Fibroblast of lung (primary cell): Measurements from ENCODE around the gene RALA. TPM values are rescaled to one million over a fixed set of nuclear protein-coding genes. Genes with fewer than 3 reads are reported as not detected.
A peak's percentile ranks its signal among the peaks of the same experiment; 100 is the strongest.

ENCODE experiments used
- DNase-seq, 2 donors: peaks; one replicate each; pipeline versions ENCODE4 v3.0.0 to v3.0.0-alpha.2; 2010; ENCODE audit warnings: low read depth in 2 of 2
- H2AFZ ChIP-seq: 2 replicates; pipeline ENCODE4 v1.5.1; 2012; ENCODE audit warnings: low read length, control low read depth, inconsistent platforms
- H3K27ac ChIP-seq: 2 replicates; pipeline ENCODE4 v1.5.1; 2011; ENCODE audit warnings: low read length, control low read depth; ENCODE audit not compliant: insufficient read depth
- H3K27me3 ChIP-seq: 2 replicates; pipeline ENCODE4 v1.5.1; 2011; ENCODE audit warnings: mild to moderate bottlenecking, low read length; ENCODE audit not compliant: control insufficient read depth, insufficient read depth
- H3K36me3 ChIP-seq: 2 replicates; pipeline ENCODE4 v1.5.1; 2011; ENCODE audit warnings: low read length; ENCODE audit not compliant: control insufficient read depth, insufficient read depth
- H3K4me1 ChIP-seq: 2 replicates; pipeline ENCODE4 v1.5.1; 2011; ENCODE audit warnings: low read length; ENCODE audit not compliant: control insufficient read depth, insufficient read depth; ENCODE audit errors: extremely low read depth
- H3K4me2 ChIP-seq: 2 replicates; pipeline ENCODE4 v1.5.1; 2011; ENCODE audit warnings: low read length, control low read depth; ENCODE audit not compliant: insufficient read depth; ENCODE audit errors: extremely low read depth
- H3K4me3 ChIP-seq, 4 experiments: fragments of 200-600 bp in 1 of 4; sonication (generic) in 1 of 4; replicated peaks in 1 of 4; 2 replicates each; pipeline ENCODE4 v1.5.1; 2011 to 2016; ENCODE audit warnings: low read length in 4 of 4, low read depth in 3 of 4, mild to moderate bottlenecking in 3 of 4, control low read depth in 2 of 4, inconsistent platforms in 1 of 4, mixed read lengths in 1 of 4; ENCODE audit not compliant: insufficient read depth in 1 of 4; ENCODE audit errors: control extremely low read depth in 1 of 4
- H3K79me2 ChIP-seq: 2 replicates; pipeline ENCODE4 v1.5.1; 2012; ENCODE audit warnings: mild to moderate bottlenecking, low read length, inconsistent platforms; ENCODE audit not compliant: control insufficient read depth, insufficient read depth
- H3K9ac ChIP-seq: 2 replicates; pipeline ENCODE4 v1.5.1; 2011; ENCODE audit warnings: mild to moderate bottlenecking, low read length, control low read depth; ENCODE audit not compliant: insufficient read depth
- H3K9me3 ChIP-seq: 2 replicates; pipeline ENCODE4 v1.5.1; 2012; ENCODE audit warnings: low read depth, low read length; ENCODE audit not compliant: control insufficient read depth, insufficient read depth
- H4K20me1 ChIP-seq: 2 replicates; pipeline ENCODE4 v1.5.1; 2011; ENCODE audit warnings: low read length; ENCODE audit not compliant: control insufficient read depth, insufficient read depth; ENCODE audit errors: extremely low read depth
- EZH2 ChIP-seq: IDR thresholded peaks from 2 replicates; pipeline ENCODE4 v1.5.1; 2012; ENCODE audit warnings: low read length, control low read depth, mild to moderate bottlenecking; ENCODE audit errors: missing control alignments
- polyA plus RNA-seq, 2 donors: library from polyadenylated mRNA; depleted of rRNA in 1 of 2; stranded (reverse) in 1 of 2; unstranded in 1 of 2; fragments of >200 nt; gene quantifications; 2 replicates each; pipeline ENCODE4 v1.2.1, GENCODE V29; 2011 to 2012; ENCODE audit warnings: missing spikeins in 1 of 2
- total RNA-seq: library from RNA; depleted of rRNA; stranded (reverse); fragments of >200 nt; gene quantifications from 2 replicates; pipeline ENCODE4 v1.2.1, GENCODE V29; 2014
- TF ChIP-seq, protein P1 (sequence below), 2 donors: IDR thresholded peaks in 1 of 2; conservative IDR thresholded peaks in 1 of 2; 1 replicate in 1 of 2; 2 replicates in 1 of 2; pipeline ENCODE4 v1.5.1; 2011 to 2012; ENCODE audit warnings: low read length in 2 of 2, control low read depth in 1 of 2, inconsistent platforms in 1 of 2, low read depth in 1 of 2, mild to moderate bottlenecking in 1 of 2

RALA gene
- total and polyA plus RNA-seq, 2 donors (not counting 1 experiment from before 2014, with no cell fraction given): 46.1 to 50.9 TPM

DNA sequence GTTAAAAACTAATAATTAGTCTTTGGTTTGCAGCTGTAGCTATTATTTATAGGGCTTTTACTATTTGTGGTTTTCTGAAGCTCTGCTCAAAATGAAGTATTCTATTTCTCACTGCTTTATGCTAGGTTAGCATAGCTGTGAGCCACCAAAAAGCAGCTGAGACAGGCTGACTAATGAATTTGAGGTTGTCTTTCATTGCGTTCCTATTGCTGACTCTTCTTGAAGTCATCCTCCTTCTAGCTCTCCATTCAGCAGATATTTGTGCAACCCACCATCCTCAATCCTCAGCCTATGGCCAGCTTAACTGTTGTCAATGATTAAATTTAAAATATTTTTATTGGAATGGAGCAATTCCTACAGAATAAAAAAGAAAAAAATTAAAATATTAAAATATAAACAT lies 2.1 kb upstream of the RALA start:
- Histone ChIP-seq H3K79me2 (peaks cover 31% of the 10 kb centered on the region), H3K27ac (peak overlapping the region; percentile 99), H3K36me3 (no peaks in the 10 kb centered on the region), H4K20me1 (peaks cover 2% of the 10 kb centered on the region), H3K4me1 (peaks cover 11% of the 10 kb centered on the region), H3K9me3 (no peaks in the 10 kb centered on the region), H3K4me2 (no peak overlapping the region), H3K4me3 (no peak overlapping the region), H3K9ac (no peak overlapping the region), H3K27me3 (no peaks in the 10 kb centered on the region), H2AFZ (no peak overlapping the region)
- peak; percentile 68 to 97 for DNase-seq
- TF ChIP-seq, protein P1, sequence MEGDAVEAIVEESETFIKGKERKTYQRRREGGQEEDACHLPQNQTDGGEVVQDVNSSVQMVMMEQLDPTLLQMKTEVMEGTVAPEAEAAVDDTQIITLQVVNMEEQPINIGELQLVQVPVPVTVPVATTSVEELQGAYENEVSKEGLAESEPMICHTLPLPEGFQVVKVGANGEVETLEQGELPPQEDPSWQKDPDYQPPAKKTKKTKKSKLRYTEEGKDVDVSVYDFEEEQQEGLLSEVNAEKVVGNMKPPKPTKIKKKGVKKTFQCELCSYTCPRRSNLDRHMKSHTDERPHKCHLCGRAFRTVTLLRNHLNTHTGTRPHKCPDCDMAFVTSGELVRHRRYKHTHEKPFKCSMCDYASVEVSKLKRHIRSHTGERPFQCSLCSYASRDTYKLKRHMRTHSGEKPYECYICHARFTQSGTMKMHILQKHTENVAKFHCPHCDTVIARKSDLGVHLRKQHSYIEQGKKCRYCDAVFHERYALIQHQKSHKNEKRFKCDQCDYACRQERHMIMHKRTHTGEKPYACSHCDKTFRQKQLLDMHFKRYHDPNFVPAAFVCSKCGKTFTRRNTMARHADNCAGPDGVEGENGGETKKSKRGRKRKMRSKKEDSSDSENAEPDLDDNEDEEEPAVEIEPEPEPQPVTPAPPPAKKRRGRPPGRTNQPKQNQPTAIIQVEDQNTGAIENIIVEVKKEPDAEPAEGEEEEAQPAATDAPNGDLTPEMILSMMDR (conservative IDR thresholded peaks at IDR 0.05 in 1 of 2, IDR thresholded peaks at IDR 0.05 in 1 of 2; ENCODE audit: low read depth in 1 of 2, low read length in 2 of 2): no peak
- TF ChIP-seq EZH2: no peak

GRCh38 chr7:39621784-39622411 lies 1.5 kb upstream of the RALA start:
- TF ChIP-seq EZH2: no peak
- H3K79me2 ChIP-seq: peaks cover 38% of the 10 kb centered on the region
- H3K36me3 ChIP-seq: no peaks in the 10 kb centered on the region
- H3K9ac ChIP-seq: no peak overlapping the region
- H4K20me1 ChIP-seq: peaks cover 2% of the 10 kb centered on the region
- peak overlapping the region; percentile 99 for H3K27ac ChIP-seq
- no peak overlapping the region for H2AFZ ChIP-seq
- no peaks in the 10 kb centered on the region for H3K27me3 ChIP-seq
- peak in 1 of 2 donors; percentile 59 for DNase-seq
- H3K4me3 ChIP-seq: peak overlapping the region in 2 of 4 experiments; percentile 81 to 84
- H3K4me2 ChIP-seq: peak overlapping the region; percentile 96
- peaks cover 11% of the 10 kb centered on the region for H3K4me1 ChIP-seq
- no peaks in the 10 kb centered on the region for H3K9me3 ChIP-seq

DNA sequence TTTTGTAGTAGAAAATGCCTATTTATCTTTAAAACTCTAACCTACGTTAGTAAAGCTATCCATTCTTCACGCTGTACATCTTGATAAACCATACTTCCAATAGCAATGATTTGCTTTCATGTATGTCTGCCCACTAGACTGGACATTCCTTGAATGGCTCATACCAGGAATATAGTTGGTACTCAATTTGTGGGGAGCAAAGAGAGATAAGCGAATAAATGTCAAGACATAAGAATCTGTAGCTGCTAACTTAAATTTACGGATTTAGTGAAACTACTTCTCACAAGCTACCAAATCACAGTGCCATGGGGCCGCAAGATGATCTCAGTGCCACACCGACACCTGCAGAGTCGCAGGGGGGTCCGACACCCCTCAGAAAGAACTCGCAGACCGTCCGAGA lies 763 bp upstream of the RALA start:
- H3K9me3 ChIP-seq: no peaks in the 10 kb centered on the region
- TF ChIP-seq EZH2: no peak
- TF ChIP-seq, protein P1 (conservative IDR thresholded peaks at IDR 0.05 in 1 of 2, IDR thresholded peaks at IDR 0.05 in 1 of 2; ENCODE audit: low read depth in 1 of 2, low read length in 2 of 2): no peak
- DNase-seq: peak in 1 of 2 donors; percentile 30

More for the DNA sequence above, 763 bp upstream of the RALA start:
- peak overlapping the region; percentile 43 to 84 (median 66) for H3K4me3 ChIP-seq
- H3K4me1 ChIP-seq: peaks cover 14% of the 10 kb centered on the region
- peaks cover 45% of the 10 kb centered on the region for H3K79me2 ChIP-seq
- H3K36me3 ChIP-seq: no peaks in the 10 kb centered on the region
- peak overlapping the region; percentile 22 for H2AFZ ChIP-seq
- peak overlapping the region; percentile 96 for H3K4me2 ChIP-seq
- H4K20me1 ChIP-seq: peaks cover 2% of the 10 kb centered on the region
- peak overlapping the region; percentile 96 for H3K9ac ChIP-seq
- no peaks in the 10 kb centered on the region for H3K27me3 ChIP-seq
- H3K27ac ChIP-seq: peak overlapping the region; percentile 99
